A673 (cell line): ENCODE data around the gene KCNK5.

Experiments
- EZH2 ChIP-seq: fragments of 200-600 bp; sonication (generic); IDR thresholded peaks from 2 replicates; pipeline ENCODE4 v1.6.1; 2017; ENCODE audit warnings: borderline replicate concordance, low read depth, mild to moderate bottlenecking, mixed read lengths, antibody characterized with exemption, low read length; ENCODE audit not compliant: poor library complexity, severe bottlenecking
- TF ChIP-seq, protein P1 (sequence below): fragments of 300-800, 200-600 bp; sonication (generic); conservative IDR thresholded peaks from 2 replicates; pipeline ENCODE4 v1.5.1; 2017; ENCODE audit warnings: low read depth, mild to moderate bottlenecking, antibody characterized with exemption, low read length, moderate library complexity, mixed read lengths

GRCh38 chr6:39166912-39167290 lies 62.4 kb downstream of the KCNK5 start:
- TF ChIP-seq, protein P1, sequence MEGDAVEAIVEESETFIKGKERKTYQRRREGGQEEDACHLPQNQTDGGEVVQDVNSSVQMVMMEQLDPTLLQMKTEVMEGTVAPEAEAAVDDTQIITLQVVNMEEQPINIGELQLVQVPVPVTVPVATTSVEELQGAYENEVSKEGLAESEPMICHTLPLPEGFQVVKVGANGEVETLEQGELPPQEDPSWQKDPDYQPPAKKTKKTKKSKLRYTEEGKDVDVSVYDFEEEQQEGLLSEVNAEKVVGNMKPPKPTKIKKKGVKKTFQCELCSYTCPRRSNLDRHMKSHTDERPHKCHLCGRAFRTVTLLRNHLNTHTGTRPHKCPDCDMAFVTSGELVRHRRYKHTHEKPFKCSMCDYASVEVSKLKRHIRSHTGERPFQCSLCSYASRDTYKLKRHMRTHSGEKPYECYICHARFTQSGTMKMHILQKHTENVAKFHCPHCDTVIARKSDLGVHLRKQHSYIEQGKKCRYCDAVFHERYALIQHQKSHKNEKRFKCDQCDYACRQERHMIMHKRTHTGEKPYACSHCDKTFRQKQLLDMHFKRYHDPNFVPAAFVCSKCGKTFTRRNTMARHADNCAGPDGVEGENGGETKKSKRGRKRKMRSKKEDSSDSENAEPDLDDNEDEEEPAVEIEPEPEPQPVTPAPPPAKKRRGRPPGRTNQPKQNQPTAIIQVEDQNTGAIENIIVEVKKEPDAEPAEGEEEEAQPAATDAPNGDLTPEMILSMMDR, result no peak
- no peak for TF ChIP-seq EZH2
